HG03571 (cell line): ENCODE data around the gene GRAMD2B.
"Not testable (repeated sequence)": the region's sequence is repeated elsewhere in the genome, so short reads cannot be mapped to it uniquely, and the experiment has no call there.

Experiments used
- ATAC-seq: cut with Tn5 transposase; IDR thresholded peaks from one replicate; pipeline ENCODE4 v1.9.1; 2021; ENCODE audit not compliant: unreplicated experiment

Gene GRAMD2B

DNA sequence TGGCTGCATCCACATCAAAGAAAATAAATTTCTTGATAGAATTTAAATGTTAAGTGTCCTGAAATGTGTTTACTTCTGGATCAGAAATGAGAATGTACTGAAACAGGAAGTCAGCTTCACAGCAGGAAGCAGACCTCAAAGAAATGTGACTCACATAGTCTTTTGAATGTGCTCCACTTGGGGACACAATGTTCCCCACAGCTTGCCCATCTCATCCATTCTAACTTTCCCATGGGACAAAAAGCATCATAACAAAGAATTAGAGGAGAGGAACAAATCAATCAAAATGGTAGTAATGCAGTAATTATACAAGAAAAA is 85.7 kb downstream of the GRAMD2B start:
- ATAC-seq: no peak

DNA sequence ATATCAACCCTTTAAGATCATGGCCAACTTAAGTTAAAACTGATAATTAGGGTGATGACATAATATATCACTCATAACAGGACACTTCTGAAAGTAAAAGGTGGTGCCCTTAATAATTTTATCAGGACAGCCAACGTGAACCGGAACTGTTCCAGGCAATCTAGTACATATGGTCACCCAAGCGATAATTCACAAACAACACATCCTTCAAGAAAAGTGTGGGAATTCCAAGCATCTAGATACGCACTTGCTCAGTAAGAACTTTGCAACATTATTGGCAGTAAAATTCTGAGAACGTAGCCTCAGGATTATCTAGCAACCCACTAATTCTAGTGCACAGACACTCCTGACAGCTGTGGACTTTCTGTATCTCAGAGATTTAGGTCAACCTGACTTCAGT is 86.1 kb downstream of the GRAMD2B start:
- no peak for ATAC-seq

DNA sequence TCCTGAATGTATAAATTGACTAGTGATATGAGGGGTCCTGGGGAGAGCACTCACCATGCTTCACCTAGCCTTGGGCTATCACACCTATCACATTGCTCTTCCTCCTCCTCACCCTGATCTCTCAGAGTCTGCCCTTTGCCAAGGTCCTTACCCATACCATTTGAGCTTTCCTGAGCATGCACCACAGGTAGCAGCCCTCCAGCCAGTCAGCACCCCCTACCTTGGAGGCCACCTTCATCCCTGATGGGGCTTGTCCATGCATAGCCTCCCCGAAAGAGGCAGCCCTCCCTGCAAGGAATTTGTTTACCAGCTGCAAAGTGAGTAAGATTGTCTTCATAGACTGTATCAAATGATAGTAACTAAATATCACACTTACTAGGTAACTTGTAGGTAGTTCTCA is 88.8 kb downstream of the GRAMD2B start:
- no peak for ATAC-seq

DNA sequence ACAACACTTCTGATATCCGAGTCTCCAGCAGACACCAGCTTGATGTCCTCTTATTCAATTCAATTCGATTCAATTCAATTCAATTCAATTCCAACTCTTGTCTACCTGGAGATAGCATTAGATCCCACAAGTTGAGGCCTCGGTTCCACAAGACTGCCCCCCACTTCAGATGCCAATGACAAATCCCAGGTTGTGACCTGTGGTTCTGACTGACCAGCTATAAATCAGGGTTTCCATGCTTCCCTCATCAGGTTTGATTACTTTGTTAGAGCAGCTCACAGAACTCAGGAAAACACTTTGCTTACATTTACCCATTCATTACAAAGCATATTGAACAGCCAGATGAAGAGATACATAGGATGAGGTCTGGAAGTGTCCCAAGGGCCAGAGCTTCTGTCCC is 89.2 kb downstream of the GRAMD2B start:
- no peak for ATAC-seq

DNA sequence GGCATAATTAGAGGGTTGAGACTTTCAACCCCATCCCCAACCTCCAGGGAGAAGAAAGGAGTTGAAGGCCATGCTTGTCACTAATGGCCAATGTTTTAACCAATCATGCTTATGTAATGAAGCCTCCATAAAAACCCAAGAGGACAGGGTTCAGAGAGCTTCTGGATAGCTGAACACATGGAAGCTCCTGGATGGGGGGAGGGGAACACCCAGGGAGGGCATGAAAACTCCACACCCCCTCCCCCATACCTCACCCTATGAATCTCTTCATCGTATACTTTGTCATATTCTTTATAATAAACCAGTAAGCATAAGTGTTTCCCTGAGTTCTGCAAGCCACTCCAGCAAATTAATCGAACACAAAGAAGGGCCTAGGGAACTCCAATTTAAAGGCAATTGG is 90.1 kb downstream of the GRAMD2B start:
- no peak for ATAC-seq

DNA sequence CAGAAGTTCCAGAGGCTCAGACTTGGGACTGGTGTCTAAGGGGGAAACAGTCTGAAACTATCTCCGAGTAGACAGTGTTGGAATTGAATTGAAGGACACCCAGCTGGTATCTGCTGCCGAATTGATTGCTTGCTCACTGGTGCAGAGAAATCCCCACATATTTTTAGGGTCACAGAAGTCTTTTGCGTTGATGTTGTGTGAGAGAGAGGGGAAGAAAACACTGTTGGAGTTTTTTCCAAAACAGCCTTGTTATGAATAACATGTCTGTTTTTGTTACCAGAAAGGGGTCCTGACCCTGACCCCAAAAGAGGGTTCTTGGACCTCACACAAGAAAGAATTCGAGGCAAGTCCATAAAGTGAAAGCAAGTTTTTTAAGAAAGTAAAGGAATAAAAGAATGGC is 90.5 kb downstream of the GRAMD2B start:
- ATAC-seq: no peak

DNA sequence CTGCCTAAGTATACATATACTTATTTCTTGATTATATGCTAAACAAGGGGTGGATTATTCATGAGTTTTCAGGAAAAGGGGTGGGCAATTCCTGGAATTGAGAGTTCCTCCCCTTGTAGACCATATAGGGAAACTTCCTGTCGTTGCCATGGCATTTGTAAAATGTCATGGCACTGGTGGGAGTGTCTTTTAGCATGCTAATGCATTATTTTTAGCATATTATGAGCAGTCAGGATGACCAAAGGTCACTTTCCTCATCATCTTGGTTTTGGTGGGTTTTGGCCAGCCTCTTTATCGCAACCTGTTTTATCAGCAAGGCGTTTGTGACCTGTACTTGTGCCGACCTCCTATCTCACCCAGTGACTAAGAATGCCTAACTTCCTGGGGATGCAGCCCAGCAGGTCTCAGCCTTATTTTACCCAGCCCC is 90.9 kb downstream of the GRAMD2B start:
- ATAC-seq: no peak

DNA sequence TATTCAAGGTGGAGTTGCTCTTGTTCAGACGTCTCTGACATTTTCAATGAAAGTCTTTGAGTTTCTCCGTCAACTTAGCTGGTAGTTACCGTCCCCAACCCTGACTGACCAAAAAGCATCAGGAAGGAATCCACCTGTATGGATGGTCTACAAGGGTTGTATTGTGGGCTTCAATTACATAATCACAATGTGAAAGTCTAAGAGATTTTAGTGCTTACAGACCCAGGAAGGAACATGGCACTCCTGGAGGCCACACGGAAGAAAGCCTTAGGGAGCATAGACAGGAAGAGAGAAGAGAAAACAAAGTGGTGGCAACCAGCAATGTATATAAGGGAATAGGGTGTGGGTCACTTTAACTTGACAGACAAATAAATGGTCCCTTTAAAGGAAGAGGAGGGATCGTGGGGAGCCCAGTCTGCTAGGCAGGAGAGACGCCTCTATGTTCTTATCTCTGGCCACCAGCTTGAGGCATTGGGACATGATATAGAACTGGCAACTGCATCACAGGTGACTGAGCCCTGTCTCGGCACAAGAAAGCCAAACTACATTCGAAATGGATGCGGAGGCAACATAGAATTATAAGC is 91.4 kb downstream of the GRAMD2B start:
- ATAC-seq: no peak

DNA sequence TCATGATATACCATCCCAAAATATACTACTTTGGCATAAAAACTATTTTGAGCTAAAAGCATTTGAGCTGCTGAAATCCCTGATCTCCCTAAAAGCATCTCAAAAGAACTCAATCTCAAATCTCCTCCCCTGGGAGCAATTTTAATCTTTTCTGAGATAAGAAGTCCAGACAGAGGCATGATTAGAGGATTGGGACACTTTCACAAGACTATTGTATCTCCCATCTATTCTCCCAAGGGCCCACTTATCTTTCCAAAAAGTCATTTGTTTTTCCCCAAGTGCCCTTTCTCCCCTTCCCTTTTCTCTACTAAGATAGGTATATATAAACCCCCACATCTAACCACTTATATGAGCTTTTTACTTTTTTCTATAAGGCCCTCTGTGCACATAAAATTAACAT is 92.1 kb downstream of the GRAMD2B start:
- ATAC-seq: no peak

DNA sequence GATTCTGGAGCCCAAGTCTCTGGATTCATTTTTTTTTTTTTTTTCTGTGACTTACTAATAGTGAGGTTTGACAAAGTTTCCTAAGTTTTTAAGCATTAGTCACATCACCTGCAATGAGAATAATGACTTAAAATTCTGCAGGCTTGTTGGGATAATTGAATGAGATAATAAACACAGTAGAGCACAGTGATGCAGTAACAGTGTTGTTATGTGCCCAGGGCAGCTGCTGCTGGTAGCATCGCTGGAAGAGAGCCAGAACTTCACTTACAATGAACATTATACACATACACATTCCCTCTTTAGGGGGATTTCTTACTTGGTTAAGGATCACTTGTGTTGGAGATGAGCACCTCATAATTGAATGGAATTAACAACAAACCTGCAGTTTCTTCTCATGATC is 92.9 kb downstream of the GRAMD2B start:
- ATAC-seq: no peak

DNA sequence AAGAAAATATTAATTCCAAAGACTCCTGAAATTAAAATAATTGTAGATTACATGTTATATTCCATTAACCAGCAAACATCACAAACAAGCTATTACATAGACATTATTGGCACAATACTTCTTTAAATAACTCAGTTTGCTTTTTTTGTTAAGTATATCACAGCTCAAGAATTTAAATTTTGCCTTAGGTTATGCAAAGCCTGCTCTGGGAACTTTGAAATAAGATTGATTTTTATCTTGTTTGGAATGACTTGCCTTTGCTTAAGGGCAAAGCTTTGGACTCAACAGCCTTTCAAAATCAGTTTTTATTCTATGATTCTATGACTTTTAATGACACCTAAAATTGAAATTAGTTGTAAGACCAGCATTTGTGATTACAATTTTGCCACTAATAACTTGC is 93.6 kb downstream of the GRAMD2B start:
- no peak for ATAC-seq

DNA sequence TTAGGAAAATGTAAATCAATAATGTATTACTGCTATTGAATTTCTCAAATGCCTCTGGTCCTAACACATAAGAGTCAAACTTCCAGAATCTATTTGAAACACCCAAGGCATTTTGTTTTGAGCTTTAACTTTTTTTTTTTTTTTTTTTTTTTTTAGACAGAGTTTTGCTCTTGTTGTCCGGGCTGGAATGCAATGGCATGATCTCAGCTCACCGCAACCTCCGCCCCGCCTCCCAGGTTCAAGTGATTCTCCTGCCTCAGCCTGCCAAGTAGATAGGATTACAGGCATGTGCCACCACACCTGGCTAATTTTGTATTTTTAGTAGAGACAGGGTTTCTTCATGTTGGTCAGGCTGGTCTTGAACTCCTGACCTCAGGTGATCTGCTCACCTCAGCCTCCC is 96.0 kb downstream of the GRAMD2B start:
- ATAC-seq: not testable (repeated sequence)

DNA sequence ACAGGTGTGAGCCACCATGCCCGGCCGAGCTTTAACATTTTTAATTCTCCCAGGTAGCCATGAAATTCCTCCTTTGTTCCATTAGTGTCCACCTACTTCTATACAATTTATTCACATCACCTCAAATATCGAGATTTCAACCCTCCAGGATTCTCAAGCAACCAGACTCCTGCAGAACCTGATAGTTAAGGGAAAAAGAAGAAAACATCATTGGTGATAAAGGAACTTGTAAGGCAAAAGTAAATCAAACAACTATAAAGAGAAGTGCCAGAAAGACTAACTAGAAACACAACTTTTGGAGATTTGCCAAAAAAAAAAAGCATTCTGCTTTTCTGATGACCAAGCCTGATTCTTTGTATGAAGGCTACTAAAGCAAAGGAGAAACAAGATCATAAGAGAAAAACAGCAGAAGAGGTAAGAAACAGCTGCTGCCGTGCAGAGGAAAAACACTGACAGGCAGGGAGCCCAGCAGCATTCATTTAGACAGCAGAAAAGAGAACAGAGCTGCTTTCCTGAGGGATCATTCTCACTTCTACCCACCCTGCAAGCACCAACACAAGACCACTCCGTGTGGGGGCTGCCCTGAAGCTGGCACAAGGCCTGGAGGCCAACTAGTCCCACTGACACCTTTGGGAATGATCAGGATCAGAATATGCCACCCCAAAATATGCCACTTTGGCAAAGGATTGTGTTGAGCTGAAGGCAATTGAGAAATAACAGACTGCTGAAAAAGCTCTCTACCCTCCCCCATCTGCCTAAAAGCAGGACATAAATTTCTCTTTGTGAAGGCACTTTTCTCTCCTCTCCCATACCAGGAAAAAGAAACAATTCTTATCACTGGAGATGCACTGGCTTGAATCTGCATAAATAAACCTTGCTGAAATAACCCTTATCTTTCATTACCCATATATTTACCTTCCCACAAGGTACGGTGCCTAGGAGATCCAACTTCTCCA is 96.7 kb downstream of the GRAMD2B start:
- no peak for ATAC-seq

DNA sequence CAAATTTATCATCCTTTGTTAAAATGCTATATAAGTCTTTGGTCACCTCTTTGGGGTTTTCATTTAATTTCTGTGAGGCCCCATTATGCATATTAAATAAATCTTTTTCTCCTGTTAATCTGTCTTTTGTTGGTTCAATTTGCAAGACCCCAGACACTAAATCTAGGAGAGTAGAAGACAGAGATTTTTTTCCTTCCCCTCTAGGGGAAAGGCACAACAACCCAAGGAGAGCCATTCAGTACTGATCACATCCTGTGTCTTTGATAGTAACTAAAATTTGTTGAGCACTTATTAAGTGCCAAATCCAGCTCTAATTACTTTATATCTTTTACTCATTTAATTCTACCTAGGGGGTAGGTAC is 97.4 kb downstream of the GRAMD2B start:
- no peak for ATAC-seq

DNA sequence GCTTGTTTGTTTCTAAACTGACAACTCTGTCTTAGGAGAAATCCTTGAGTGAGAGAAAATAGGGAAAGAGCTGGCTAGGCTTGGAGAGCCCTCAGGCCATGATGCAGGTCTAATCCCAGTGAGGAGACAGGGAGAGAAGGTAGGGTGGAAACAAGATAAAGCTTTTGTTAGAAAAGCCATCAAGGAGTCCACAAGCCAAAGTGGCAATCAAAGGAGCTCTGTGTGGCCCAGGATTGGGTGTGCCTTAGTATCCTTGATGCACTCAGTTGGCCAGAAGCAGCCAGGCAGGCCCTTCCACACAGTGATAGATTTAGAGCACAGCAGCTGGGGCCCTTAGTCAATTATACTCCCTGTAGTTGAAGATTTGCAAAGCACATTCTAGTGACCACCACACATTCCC is 97.9 kb downstream of the GRAMD2B start:
- ATAC-seq: no peak

DNA sequence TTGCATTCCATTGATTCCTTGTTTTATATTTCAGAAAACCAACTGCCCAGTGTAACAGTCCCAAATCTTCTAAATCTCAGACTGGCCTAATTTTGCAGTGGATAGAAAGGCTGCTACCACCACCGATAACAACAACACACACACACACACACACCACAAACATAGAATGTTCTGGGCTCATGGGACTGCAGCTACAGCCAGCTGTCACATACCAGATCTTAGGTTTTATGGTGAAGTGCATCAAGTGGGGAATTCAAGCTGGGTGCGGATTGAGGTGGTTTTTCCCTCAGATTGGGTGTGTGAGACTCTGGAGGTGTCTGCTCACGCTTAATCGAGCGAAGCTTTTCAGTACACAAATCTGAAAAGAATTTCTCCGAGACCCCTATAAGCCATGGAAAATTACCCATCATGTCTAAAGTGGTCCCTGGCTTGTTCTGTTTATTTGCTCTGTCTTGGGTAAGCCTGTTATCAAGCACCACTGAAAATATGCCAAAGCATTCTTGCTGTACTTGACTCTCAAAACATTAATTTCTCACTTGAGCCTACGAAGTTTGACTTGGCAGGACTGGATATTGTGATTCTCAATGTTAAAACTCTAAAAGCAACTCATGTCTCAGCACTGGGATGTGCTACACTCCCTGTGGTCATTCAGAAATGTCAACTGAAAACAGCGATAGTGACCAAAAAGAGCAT is 100.8 kb downstream of the GRAMD2B start:
- no peak for ATAC-seq

DNA sequence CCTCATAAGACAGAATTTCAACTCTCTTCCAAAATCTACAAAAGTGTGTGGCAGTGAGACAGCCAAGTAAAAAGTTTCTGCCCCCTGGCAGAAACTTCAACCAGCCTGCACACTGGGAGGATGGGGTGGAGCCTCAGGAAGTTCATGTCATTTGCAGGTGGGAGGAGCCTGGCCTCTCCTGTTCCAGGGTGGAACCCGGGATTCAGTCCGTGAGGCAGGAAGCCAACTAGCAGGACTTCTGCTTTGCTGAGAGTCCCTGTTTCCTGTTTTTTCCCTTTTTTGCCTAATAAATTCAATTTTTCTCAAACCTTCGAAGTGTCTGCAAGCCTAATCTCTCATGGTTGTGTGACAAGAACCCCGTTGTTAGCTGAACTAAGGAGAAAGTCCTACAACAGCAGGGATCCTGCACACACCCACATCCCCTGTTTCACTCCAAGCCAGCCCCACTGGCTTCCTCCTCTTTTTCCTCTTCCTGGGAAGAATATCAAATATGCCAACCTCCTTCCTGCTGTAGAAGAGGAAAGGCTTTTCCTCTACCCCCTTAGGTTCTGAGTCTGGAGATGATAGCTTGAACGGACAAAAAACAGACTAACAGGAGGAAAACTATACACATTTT is 102.5 kb downstream of the GRAMD2B start:
- no peak for ATAC-seq

DNA sequence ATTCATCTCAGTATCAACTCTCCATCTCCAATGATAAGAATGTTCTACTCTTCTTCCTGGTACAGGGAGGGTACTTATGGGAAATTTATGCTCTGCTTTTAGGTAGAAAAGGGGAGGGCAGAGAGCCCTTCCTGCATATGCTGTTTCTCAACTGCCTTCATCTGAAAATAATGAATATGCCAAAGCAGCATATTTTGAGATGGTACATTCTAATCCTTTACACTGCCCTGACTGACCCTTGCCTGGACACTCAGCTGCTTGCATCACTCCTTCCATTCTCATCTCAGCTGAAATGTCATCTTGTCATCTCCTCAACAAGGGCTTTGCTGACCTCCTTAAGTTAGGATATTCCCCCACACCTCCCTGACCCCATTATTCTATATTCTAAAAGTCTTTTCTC is 103.3 kb downstream of the GRAMD2B start:
- no peak for ATAC-seq

DNA sequence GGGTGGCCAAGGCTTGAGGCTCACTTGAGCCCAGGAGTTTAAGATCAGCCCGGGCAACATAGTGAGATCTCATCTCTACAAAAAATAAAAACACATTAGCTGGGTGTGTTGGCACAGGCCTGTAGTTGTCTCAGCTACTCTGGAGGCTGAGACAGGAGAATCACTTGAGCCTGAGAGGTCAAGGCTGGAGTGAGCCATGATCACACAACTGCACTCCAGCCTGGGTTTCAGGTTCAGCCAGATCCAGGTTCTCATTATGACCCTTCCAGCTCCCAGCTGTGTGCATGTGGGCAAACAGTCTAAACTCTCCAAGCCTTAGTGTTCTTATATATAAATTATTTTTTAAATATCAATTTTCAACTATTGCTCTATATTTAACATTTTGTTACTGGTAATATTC is 103.9 kb downstream of the GRAMD2B start:
- no peak for ATAC-seq

DNA sequence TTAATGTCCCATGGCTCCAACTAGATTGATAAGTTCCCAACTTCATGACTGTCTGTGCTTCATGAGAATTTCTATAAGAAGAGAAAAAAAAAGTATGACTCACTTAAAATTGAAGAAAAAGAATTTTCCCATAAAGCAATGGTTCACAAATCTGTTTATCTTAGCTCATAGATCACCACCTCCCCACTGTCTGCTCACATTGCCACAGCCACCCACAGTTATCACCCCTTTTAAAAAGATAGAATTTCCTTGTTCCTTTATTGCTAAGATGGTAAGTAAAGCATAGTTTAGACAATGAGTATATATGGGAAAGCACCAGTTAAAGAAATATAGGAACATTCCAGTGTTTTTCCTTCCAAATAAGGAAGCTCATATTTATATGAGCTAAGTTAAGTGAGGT is 104.7 kb downstream of the GRAMD2B start:
- ATAC-seq: no peak

DNA sequence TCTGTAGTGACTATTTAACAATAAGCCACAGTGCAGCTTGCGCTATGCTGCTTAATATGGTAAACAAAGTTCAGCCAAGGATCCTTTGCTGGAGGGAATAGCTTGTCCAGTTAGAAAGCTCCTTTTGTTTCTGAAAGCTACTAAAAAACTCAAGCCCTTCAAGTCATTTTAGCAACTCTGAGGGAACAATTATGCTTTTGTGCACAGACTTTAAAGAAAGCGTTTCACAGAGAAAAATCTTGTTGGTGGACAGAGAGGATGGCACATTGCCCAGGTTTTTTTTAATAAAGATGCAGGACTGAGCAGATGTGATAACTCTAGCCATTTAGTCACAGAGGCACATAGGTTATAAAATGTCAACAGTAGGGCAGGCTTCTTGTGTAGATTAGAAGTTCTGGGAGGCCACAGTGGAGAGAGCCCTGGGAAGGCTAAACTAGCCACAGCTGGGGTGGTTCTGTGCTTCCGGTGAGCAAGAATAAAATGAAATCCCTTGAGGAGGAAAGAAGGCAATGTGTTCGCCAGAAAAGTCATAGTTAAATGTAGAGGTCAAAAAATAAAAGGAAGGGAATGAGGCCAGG is 108.4 kb downstream of the GRAMD2B start:
- no peak for ATAC-seq
